Keratinocyte (primary cell): ENCODE measurements around the gene TRMT10A. TPM values are rescaled to one million over a fixed set of nuclear protein-coding genes. Genes with fewer than 3 reads are reported as not detected.

Experiments used
- DNase-seq: peaks from one replicate; pipeline ENCODE4 v3.0.0-alpha.2; 2011; ENCODE audit warnings: low read depth, missing footprints, low spot score
- FAIRE-seq: peaks from 2 replicates; lab custom pipeline; 2011; peaks lifted over from hg19 to GRCh38; lab: Jason Lieb, UNC
- H2AFZ ChIP-seq: 2 replicates; pipeline ENCODE4 v1.6.0; 2012; ENCODE audit warnings: low read length, control low read depth, inconsistent platforms; ENCODE audit not compliant: control insufficient read depth
- H3K27ac ChIP-seq: 2 replicates; pipeline ENCODE4 v1.5.1; 2011; ENCODE audit warnings: low read length; ENCODE audit not compliant: control insufficient read depth, insufficient read depth
- H3K27me3 ChIP-seq: 3 replicates; pipeline ENCODE4 v1.6.0; 2011; ENCODE audit warnings: low read length; ENCODE audit not compliant: control insufficient read depth, insufficient read depth; ENCODE audit errors: extremely low read depth
- H3K36me3 ChIP-seq, 2 experiments: 2 replicates in 1 of 2; 3 replicates in 1 of 2; pipeline ENCODE4 v1.5.1; 2011; ENCODE audit warnings: low read length in 2 of 2, mild to moderate bottlenecking in 1 of 2; ENCODE audit not compliant: control insufficient read depth in 2 of 2, insufficient read depth in 2 of 2; ENCODE audit errors: extremely low read depth in 1 of 2
- H3K4me1 ChIP-seq: 3 replicates; pipeline ENCODE4 v1.5.1; 2011; ENCODE audit warnings: low read length; ENCODE audit not compliant: control insufficient read depth, insufficient read depth; ENCODE audit errors: extremely low read depth
- H3K4me2 ChIP-seq: 3 replicates; pipeline ENCODE4 v1.6.0; 2011; ENCODE audit warnings: low read depth, low read length; ENCODE audit not compliant: control insufficient read depth, insufficient read depth; ENCODE audit errors: extremely low read depth
- H3K4me3 ChIP-seq, 3 experiments: fragments of 200-600 bp in 1 of 3; sonication (generic) in 1 of 3; 2 replicates in 2 of 3; 3 replicates in 1 of 3; pipeline ENCODE4 v1.5.1; 2011 to 2016; ENCODE audit warnings: low read length in 3 of 3, mild to moderate bottlenecking in 3 of 3, control low read depth in 2 of 3, inconsistent platforms in 1 of 3, low read depth in 1 of 3, mixed read lengths in 1 of 3, mixed run types in 1 of 3, moderate library complexity in 1 of 3; ENCODE audit not compliant: control insufficient read depth in 2 of 3, insufficient read depth in 2 of 3; ENCODE audit errors: extremely low read depth in 1 of 3
- H3K79me2 ChIP-seq: 2 replicates; pipeline ENCODE4 v1.6.0; 2012; ENCODE audit warnings: low read length; ENCODE audit not compliant: control insufficient read depth, insufficient read depth
- H3K9ac ChIP-seq: 3 replicates; pipeline ENCODE4 v1.6.0; 2011; ENCODE audit warnings: low read length; ENCODE audit not compliant: control insufficient read depth, insufficient read depth; ENCODE audit errors: extremely low read depth
- H3K9me1 ChIP-seq: 3 replicates; pipeline ENCODE4 v1.6.0; 2011; ENCODE audit warnings: low read length; ENCODE audit not compliant: control insufficient read depth, insufficient read depth; ENCODE audit errors: extremely low read depth
- H3K9me3 ChIP-seq: 2 replicates; pipeline ENCODE4 v1.5.1; 2012; ENCODE audit warnings: low read depth, low read length; ENCODE audit not compliant: control insufficient read depth
- H4K20me1 ChIP-seq: 3 replicates; pipeline ENCODE4 v1.6.0; 2011; ENCODE audit warnings: low read length; ENCODE audit not compliant: control insufficient read depth, insufficient read depth; ENCODE audit errors: extremely low read depth
- EZH2 ChIP-seq: IDR thresholded peaks from one replicate; pipeline ENCODE4 v1.6.1; 2012; ENCODE audit warnings: inconsistent platforms, mild to moderate bottlenecking, low read length, moderate library complexity
- dilution Hi-C: fragments of 300-500 bp; cut with MboI; formaldehyde crosslinking; loops from one replicate; pipeline ENCODE4 v1.7.0; 2020; ENCODE audit warnings: low sequenced_read_pairs; ENCODE audit not compliant: extremely low pct_ligation_motif_present
- polyA plus RNA-seq, 5 experiments: library from polyadenylated mRNA; depleted of rRNA in 3 of 5; stranded (reverse) in 3 of 5; stranded (forward) in 1 of 5; unstranded in 1 of 5; fragments of >200 nt; gene quantifications; 1 replicate in 1 of 5; 2 replicates in 3 of 5; 3 replicates in 1 of 5; pipeline versions ENCODE4 v1.2.1 to v1.2.3, GENCODE V29; 2011 to 2012; ENCODE audit warnings: missing spikeins in 2 of 5, low read depth in 1 of 5, low replicate concordance in 1 of 5
- TF ChIP-seq, protein P1 (sequence below), 3 experiments: IDR thresholded peaks in 1 of 3; conservative IDR thresholded peaks in 1 of 3; optimal IDR thresholded peaks in 1 of 3; 2 replicates in 2 of 3; 3 replicates in 1 of 3; pipeline versions ENCODE3 to v1.5.1; 2011; ENCODE audit warnings: low read length in 3 of 3, mild to moderate bottlenecking in 3 of 3, moderate library complexity in 2 of 3, control low read depth in 1 of 3, inconsistent platforms in 1 of 3; ENCODE audit not compliant: insufficient read depth in 2 of 3; ENCODE audit errors: extremely low read depth in 1 of 3

The TRMT10A gene
- polyA plus RNA-seq, 1 donor (not counting 4 experiments of a cell fraction or from before 2014, with no cell fraction given) = 8.2 TPM

DNA sequence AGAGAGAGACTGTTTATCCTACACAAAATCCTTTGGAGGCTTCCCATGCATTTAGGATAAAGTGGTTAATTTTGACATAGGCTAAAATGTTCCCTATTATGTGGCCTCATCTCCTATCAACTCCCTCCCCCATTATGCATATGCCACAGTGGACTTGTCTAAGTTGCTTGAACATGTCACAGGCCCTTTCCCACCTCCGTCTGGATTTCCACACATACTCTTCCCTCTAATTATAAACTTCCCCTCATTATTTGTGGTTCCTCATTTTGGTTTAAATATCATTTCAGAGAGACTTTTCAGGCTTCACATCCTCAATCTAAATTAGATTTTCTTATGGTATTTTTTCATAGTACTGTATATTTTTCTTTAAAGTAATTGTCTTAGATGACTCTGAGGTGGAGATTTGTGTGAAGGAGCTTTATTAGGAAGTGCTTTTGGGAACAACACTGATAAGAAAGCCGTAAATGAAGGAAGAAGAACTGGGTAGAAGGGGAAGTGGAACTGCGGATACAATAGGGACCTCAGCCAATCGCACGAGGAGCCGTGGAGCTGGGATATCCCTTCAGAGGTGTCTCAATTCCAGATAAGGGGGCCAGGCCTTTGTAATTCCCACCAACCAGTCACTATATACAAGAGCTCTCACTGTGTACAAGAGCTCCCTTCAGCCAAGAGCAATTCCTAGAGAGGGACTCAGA lies 45.1 kb downstream of the TRMT10A start:
- no peaks in the 10 kb centered on the region for H3K9me1 ChIP-seq
- no peak overlapping the region for H3K4me3 ChIP-seq
- no peaks in the 10 kb centered on the region for H3K27me3 ChIP-seq
- H3K27ac ChIP-seq = no peak overlapping the region
- no peak for TF ChIP-seq EZH2
- TF ChIP-seq, protein P1, sequence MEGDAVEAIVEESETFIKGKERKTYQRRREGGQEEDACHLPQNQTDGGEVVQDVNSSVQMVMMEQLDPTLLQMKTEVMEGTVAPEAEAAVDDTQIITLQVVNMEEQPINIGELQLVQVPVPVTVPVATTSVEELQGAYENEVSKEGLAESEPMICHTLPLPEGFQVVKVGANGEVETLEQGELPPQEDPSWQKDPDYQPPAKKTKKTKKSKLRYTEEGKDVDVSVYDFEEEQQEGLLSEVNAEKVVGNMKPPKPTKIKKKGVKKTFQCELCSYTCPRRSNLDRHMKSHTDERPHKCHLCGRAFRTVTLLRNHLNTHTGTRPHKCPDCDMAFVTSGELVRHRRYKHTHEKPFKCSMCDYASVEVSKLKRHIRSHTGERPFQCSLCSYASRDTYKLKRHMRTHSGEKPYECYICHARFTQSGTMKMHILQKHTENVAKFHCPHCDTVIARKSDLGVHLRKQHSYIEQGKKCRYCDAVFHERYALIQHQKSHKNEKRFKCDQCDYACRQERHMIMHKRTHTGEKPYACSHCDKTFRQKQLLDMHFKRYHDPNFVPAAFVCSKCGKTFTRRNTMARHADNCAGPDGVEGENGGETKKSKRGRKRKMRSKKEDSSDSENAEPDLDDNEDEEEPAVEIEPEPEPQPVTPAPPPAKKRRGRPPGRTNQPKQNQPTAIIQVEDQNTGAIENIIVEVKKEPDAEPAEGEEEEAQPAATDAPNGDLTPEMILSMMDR (optimal IDR thresholded peaks at IDR 0.05 in 1 of 3, IDR thresholded peaks at IDR 0.05 in 1 of 3, conservative IDR thresholded peaks at IDR 0.05 in 1 of 3; ENCODE audit: extremely low read depth in 1 of 3, insufficient read depth in 2 of 3, low read length in 3 of 3) = no peak
- no peak overlapping the region for H3K9ac ChIP-seq
- no peaks in the 10 kb centered on the region for H3K9me3 ChIP-seq
- no peaks in the 10 kb centered on the region for H4K20me1 ChIP-seq
- no peaks in the 10 kb centered on the region for H3K36me3 ChIP-seq
- no peak overlapping the region for H2AFZ ChIP-seq
- DNase-seq = no peak
- H3K4me2 ChIP-seq = no peak overlapping the region
- dilution Hi-C loops = no loop called here
- no peak for FAIRE-seq
- no peaks in the 10 kb centered on the region for H3K4me1 ChIP-seq
- H3K79me2 ChIP-seq = no peaks in the 10 kb centered on the region

DNA sequence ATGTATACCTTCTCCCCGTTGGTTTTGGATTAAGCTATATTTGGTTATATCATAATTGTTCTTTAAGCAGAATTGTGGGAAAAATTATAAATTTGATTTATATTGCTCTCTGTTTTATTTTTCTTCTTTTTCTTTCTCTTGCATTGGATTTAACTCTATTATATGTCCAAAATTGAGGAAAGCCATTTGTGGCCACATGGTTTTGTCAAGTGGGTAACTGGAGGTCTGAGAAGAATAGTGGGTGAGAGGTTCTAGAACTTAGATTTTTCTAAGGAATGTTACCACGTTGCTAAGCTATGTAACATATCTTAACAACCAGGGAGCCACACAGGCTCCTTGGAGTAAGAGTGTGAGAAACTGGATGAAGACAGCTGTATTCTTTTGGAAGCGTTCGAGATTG lies 53.1 kb downstream of the TRMT10A start, which contains the start of gene C4orf17:
C4orf17 (plus strand) TSS at position 301 of the 400 bp plus-strand sequence. CDS start 2,061 bp downstream, outside the sequence.
- H3K9me1 ChIP-seq = no peaks in the 10 kb centered on the region
- H3K4me3 ChIP-seq = no peak within 1 kb of the TSS
- H3K4me1 ChIP-seq = peaks cover 10% of the 10 kb centered on the region
- H3K36me3 ChIP-seq = no peaks in the 10 kb centered on the region
- H3K27ac ChIP-seq = no peak within 1 kb of the TSS
- no peaks in the 10 kb centered on the region for H3K79me2 ChIP-seq
- dilution Hi-C loops = no loop called here
- no peak within 1 kb of the TSS for H3K4me2 ChIP-seq
- TF ChIP-seq EZH2 = no peak
- TF ChIP-seq, protein P1 (optimal IDR thresholded peaks at IDR 0.05 in 1 of 3, IDR thresholded peaks at IDR 0.05 in 1 of 3, conservative IDR thresholded peaks at IDR 0.05 in 1 of 3; ENCODE audit: extremely low read depth in 1 of 3, insufficient read depth in 2 of 3, low read length in 3 of 3) = no peak
- no peaks in the 10 kb centered on the region for H3K27me3 ChIP-seq
- no peak within 1 kb of the TSS for H3K9ac ChIP-seq
- no peaks in the 10 kb centered on the region for H4K20me1 ChIP-seq
- H3K9me3 ChIP-seq = no peaks in the 10 kb centered on the region
- FAIRE-seq = no peak
- no peak within 1 kb of the TSS for H2AFZ ChIP-seq
- no peak for DNase-seq
